Keratinocyte (primary cell): ENCODE data around the gene KCNC4. TPM values are rescaled to one million over a fixed set of nuclear protein-coding genes. Genes with fewer than 3 reads are reported as not detected.

Experiments used
- DNase-seq: peaks from one replicate; pipeline ENCODE4 v3.0.0-alpha.2; 2011; ENCODE audit warnings: low read depth, missing footprints, low spot score
- FAIRE-seq: peaks from 2 replicates; lab custom pipeline; 2011; peaks lifted over from hg19 to GRCh38; lab: Jason Lieb, UNC
- H2AFZ ChIP-seq: 2 replicates; pipeline ENCODE4 v1.6.0; 2012; ENCODE audit warnings: low read length, control low read depth, inconsistent platforms; ENCODE audit not compliant: control insufficient read depth
- H3K27ac ChIP-seq: 2 replicates; pipeline ENCODE4 v1.5.1; 2011; ENCODE audit warnings: low read length; ENCODE audit not compliant: control insufficient read depth, insufficient read depth
- H3K27me3 ChIP-seq: 3 replicates; pipeline ENCODE4 v1.6.0; 2011; ENCODE audit warnings: low read length; ENCODE audit not compliant: control insufficient read depth, insufficient read depth; ENCODE audit errors: extremely low read depth
- H3K36me3 ChIP-seq, 2 experiments: 2 replicates in 1 of 2; 3 replicates in 1 of 2; pipeline ENCODE4 v1.5.1; 2011; ENCODE audit warnings: low read length in 2 of 2, mild to moderate bottlenecking in 1 of 2; ENCODE audit not compliant: control insufficient read depth in 2 of 2, insufficient read depth in 2 of 2; ENCODE audit errors: extremely low read depth in 1 of 2
- H3K4me1 ChIP-seq: 3 replicates; pipeline ENCODE4 v1.5.1; 2011; ENCODE audit warnings: low read length; ENCODE audit not compliant: control insufficient read depth, insufficient read depth; ENCODE audit errors: extremely low read depth
- H3K4me2 ChIP-seq: 3 replicates; pipeline ENCODE4 v1.6.0; 2011; ENCODE audit warnings: low read depth, low read length; ENCODE audit not compliant: control insufficient read depth, insufficient read depth; ENCODE audit errors: extremely low read depth
- H3K4me3 ChIP-seq, 3 experiments: fragments of 200-600 bp in 1 of 3; sonication (generic) in 1 of 3; 2 replicates in 2 of 3; 3 replicates in 1 of 3; pipeline ENCODE4 v1.5.1; 2011 to 2016; ENCODE audit warnings: low read length in 3 of 3, mild to moderate bottlenecking in 3 of 3, control low read depth in 2 of 3, inconsistent platforms in 1 of 3, low read depth in 1 of 3, mixed read lengths in 1 of 3, mixed run types in 1 of 3, moderate library complexity in 1 of 3; ENCODE audit not compliant: control insufficient read depth in 2 of 3, insufficient read depth in 2 of 3; ENCODE audit errors: extremely low read depth in 1 of 3
- H3K79me2 ChIP-seq: 2 replicates; pipeline ENCODE4 v1.6.0; 2012; ENCODE audit warnings: low read length; ENCODE audit not compliant: control insufficient read depth, insufficient read depth
- H3K9ac ChIP-seq: 3 replicates; pipeline ENCODE4 v1.6.0; 2011; ENCODE audit warnings: low read length; ENCODE audit not compliant: control insufficient read depth, insufficient read depth; ENCODE audit errors: extremely low read depth
- H3K9me1 ChIP-seq: 3 replicates; pipeline ENCODE4 v1.6.0; 2011; ENCODE audit warnings: low read length; ENCODE audit not compliant: control insufficient read depth, insufficient read depth; ENCODE audit errors: extremely low read depth
- H3K9me3 ChIP-seq: 2 replicates; pipeline ENCODE4 v1.5.1; 2012; ENCODE audit warnings: low read depth, low read length; ENCODE audit not compliant: control insufficient read depth
- H4K20me1 ChIP-seq: 3 replicates; pipeline ENCODE4 v1.6.0; 2011; ENCODE audit warnings: low read length; ENCODE audit not compliant: control insufficient read depth, insufficient read depth; ENCODE audit errors: extremely low read depth
- EZH2 ChIP-seq: IDR thresholded peaks from one replicate; pipeline ENCODE4 v1.6.1; 2012; ENCODE audit warnings: inconsistent platforms, mild to moderate bottlenecking, low read length, moderate library complexity
- dilution Hi-C: fragments of 300-500 bp; cut with MboI; formaldehyde crosslinking; loops from one replicate; pipeline ENCODE4 v1.7.0; 2020; ENCODE audit warnings: low sequenced_read_pairs; ENCODE audit not compliant: extremely low pct_ligation_motif_present
- polyA plus RNA-seq, 5 experiments: library from polyadenylated mRNA; depleted of rRNA in 3 of 5; stranded (reverse) in 3 of 5; stranded (forward) in 1 of 5; unstranded in 1 of 5; fragments of >200 nt; gene quantifications; 1 replicate in 1 of 5; 2 replicates in 3 of 5; 3 replicates in 1 of 5; pipeline versions ENCODE4 v1.2.1 to v1.2.3, GENCODE V29; 2011 to 2012; ENCODE audit warnings: missing spikeins in 2 of 5, low read depth in 1 of 5, low replicate concordance in 1 of 5
- TF ChIP-seq, protein P1 (sequence below), 3 experiments: IDR thresholded peaks in 1 of 3; conservative IDR thresholded peaks in 1 of 3; optimal IDR thresholded peaks in 1 of 3; 2 replicates in 2 of 3; 3 replicates in 1 of 3; pipeline versions ENCODE3 to v1.5.1; 2011; ENCODE audit warnings: low read length in 3 of 3, mild to moderate bottlenecking in 3 of 3, moderate library complexity in 2 of 3, control low read depth in 1 of 3, inconsistent platforms in 1 of 3; ENCODE audit not compliant: insufficient read depth in 2 of 3; ENCODE audit errors: extremely low read depth in 1 of 3

The KCNC4 gene
- polyA plus RNA-seq, 1 donor (not counting 4 experiments of a cell fraction or from before 2014, with no cell fraction given): 1.3 TPM

GRCh38 chr1:110189181-110189580 lies 20.9 kb upstream of the KCNC4 start:
- Histone ChIP-seq H3K4me2 (no peak overlapping the region), H3K27me3 (peaks cover 9% of the 10 kb centered on the region), H3K4me3 (no peak overlapping the region), H3K9me1 (no peaks in the 10 kb centered on the region), H3K9me3 (no peaks in the 10 kb centered on the region), H2AFZ (no peak overlapping the region), H3K79me2 (no peaks in the 10 kb centered on the region), H3K36me3 (no peaks in the 10 kb centered on the region), H3K9ac (no peak overlapping the region), H4K20me1 (no peaks in the 10 kb centered on the region), H3K27ac (no peak overlapping the region), H3K4me1 (peaks cover 11% of the 10 kb centered on the region)
- no peak for FAIRE-seq
- dilution Hi-C loops: no loop called here
- TF ChIP-seq, protein P1, sequence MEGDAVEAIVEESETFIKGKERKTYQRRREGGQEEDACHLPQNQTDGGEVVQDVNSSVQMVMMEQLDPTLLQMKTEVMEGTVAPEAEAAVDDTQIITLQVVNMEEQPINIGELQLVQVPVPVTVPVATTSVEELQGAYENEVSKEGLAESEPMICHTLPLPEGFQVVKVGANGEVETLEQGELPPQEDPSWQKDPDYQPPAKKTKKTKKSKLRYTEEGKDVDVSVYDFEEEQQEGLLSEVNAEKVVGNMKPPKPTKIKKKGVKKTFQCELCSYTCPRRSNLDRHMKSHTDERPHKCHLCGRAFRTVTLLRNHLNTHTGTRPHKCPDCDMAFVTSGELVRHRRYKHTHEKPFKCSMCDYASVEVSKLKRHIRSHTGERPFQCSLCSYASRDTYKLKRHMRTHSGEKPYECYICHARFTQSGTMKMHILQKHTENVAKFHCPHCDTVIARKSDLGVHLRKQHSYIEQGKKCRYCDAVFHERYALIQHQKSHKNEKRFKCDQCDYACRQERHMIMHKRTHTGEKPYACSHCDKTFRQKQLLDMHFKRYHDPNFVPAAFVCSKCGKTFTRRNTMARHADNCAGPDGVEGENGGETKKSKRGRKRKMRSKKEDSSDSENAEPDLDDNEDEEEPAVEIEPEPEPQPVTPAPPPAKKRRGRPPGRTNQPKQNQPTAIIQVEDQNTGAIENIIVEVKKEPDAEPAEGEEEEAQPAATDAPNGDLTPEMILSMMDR (optimal IDR thresholded peaks at IDR 0.05 in 1 of 3, IDR thresholded peaks at IDR 0.05 in 1 of 3, conservative IDR thresholded peaks at IDR 0.05 in 1 of 3; ENCODE audit: extremely low read depth in 1 of 3, insufficient read depth in 2 of 3, low read length in 3 of 3): no peak
- no peak for TF ChIP-seq EZH2
- DNase-seq: no peak

DNA sequence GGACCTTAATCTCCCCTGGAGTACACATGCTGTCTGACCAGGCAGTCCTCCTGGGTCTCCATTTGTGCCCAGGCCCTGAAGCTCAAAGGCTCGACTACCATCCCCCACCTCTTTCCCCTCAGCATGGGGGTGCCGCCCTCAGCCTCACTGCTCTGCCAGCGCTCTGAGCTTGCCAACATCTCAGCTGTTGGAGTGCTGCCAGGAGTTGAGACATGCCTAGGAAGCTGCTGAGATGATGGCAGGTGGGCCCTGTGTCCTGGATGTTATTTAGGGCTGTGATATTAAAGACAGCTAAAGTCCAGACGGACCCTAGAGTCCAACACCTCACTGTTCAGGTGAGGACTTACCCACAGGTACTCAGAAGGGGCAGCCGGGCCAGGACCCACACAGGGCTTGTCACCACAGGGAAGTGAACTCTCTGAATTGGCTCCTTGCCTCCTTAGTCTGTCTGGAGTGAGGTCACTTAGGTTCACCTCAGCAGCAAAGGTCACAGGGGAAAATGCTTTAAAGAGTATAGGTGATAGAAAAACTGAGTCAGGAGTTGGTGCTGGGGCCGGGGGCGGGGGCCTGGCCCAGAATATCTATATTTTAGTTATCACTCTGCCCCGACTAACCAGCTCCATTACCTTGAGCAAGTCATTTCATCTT lies 19.7 kb upstream of the KCNC4 start:
- H3K4me1 ChIP-seq: peaks cover 11% of the 10 kb centered on the region
- DNase-seq: no peak
- no peak overlapping the region for H3K4me3 ChIP-seq
- H3K9me1 ChIP-seq: no peaks in the 10 kb centered on the region
- TF ChIP-seq, protein P1 (optimal IDR thresholded peaks at IDR 0.05 in 1 of 3, IDR thresholded peaks at IDR 0.05 in 1 of 3, conservative IDR thresholded peaks at IDR 0.05 in 1 of 3; ENCODE audit: extremely low read depth in 1 of 3, insufficient read depth in 2 of 3, low read length in 3 of 3): no peak
- no peak for TF ChIP-seq EZH2
- dilution Hi-C loops: no loop called here
- H3K27me3 ChIP-seq: peaks cover 4% of the 10 kb centered on the region
- H3K9ac ChIP-seq: no peak overlapping the region
- no peak overlapping the region for H3K27ac ChIP-seq
- no peak overlapping the region for H3K4me2 ChIP-seq
- FAIRE-seq: no peak
- H3K79me2 ChIP-seq: no peaks in the 10 kb centered on the region
- no peak overlapping the region for H2AFZ ChIP-seq
- no peaks in the 10 kb centered on the region for H3K36me3 ChIP-seq
- no peaks in the 10 kb centered on the region for H3K9me3 ChIP-seq
- no peaks in the 10 kb centered on the region for H4K20me1 ChIP-seq
